DND-41 (cell line): ENCODE measurements around the gene OMA1.

Experiments
- ATAC-seq: fragments of 200-7000 bp; cut with Tn5 transposase; 3 replicates; pipeline ENCODE4 v1.9.1; 2021; ENCODE audit warnings: low read depth; ENCODE audit not compliant: insufficient read depth
- DNase-seq: peaks from one replicate; pipeline ENCODE4 v3.0.0-alpha.2; 2020
- H2AFZ ChIP-seq: 2 replicates; pipeline ENCODE4 v1.6.0; 2012; ENCODE audit warnings: low read depth, low read length
- H3K27ac ChIP-seq: 2 replicates; pipeline ENCODE4 v1.5.1; 2012; ENCODE audit warnings: low read length, inconsistent platforms
- H3K27me3 ChIP-seq: fragments of 200-600 bp; sonication (generic); 2 replicates; pipeline ENCODE4 v1.6.0; 2012; ENCODE audit warnings: low read length, mild to moderate bottlenecking, inconsistent platforms; ENCODE audit not compliant: insufficient read depth, poor library complexity
- H3K36me3 ChIP-seq: 2 replicates; pipeline ENCODE4 v1.5.1; 2012; ENCODE audit warnings: low read length, inconsistent platforms; ENCODE audit not compliant: insufficient read depth
- H3K4me1 ChIP-seq: 2 replicates; pipeline ENCODE4 v1.5.1; 2012; ENCODE audit warnings: mild to moderate bottlenecking, low read length; ENCODE audit not compliant: insufficient read depth
- H3K4me2 ChIP-seq: 2 replicates; pipeline ENCODE4 v1.6.0; 2012; ENCODE audit warnings: mild to moderate bottlenecking, moderate library complexity, low read length, inconsistent platforms; ENCODE audit not compliant: insufficient read depth
- H3K4me3 ChIP-seq, 2 experiments: fragments of 200-600 bp in 1 of 2; shearing (Covaris generic) in 1 of 2; 2 replicates each; pipeline ENCODE4 v1.5.1; 2012 to 2016; ENCODE audit warnings: inconsistent platforms in 2 of 2, low read length in 2 of 2, mild to moderate bottlenecking in 2 of 2, low read depth in 1 of 2, moderate library complexity in 1 of 2
- H3K79me2 ChIP-seq: 2 replicates; pipeline ENCODE4 v1.6.0; 2012; ENCODE audit warnings: low read length, inconsistent platforms; ENCODE audit not compliant: insufficient read depth
- H3K9ac ChIP-seq: 2 replicates; pipeline ENCODE4 v1.6.0; 2012; ENCODE audit warnings: low read depth, mild to moderate bottlenecking, inconsistent platforms, low read length, moderate library complexity
- H3K9me3 ChIP-seq: 2 replicates; pipeline ENCODE4 v1.5.1; 2012; ENCODE audit warnings: low read length, moderate library complexity, mild to moderate bottlenecking, inconsistent platforms; ENCODE audit not compliant: insufficient read depth, severe bottlenecking
- H4K20me1 ChIP-seq: 2 replicates; pipeline ENCODE4 v1.6.0; 2012; ENCODE audit warnings: low read length; ENCODE audit not compliant: insufficient read depth
- EZH2 ChIP-seq: IDR thresholded peaks from 3 replicates; pipeline ENCODE4 v1.6.1; 2012; ENCODE audit warnings: borderline replicate concordance, low read depth, mild to moderate bottlenecking, moderate library complexity, low read length, inconsistent platforms; ENCODE audit not compliant: severe bottlenecking
- TF ChIP-seq, protein P1 (sequence below): IDR thresholded peaks from 2 replicates; pipeline ENCODE4 v1.5.1; 2012; ENCODE audit warnings: borderline replicate concordance, low read length, moderate library complexity, mild to moderate bottlenecking; ENCODE audit not compliant: poor library complexity, severe bottlenecking; ENCODE audit errors: extremely low read depth

OMA1 gene

DNA sequence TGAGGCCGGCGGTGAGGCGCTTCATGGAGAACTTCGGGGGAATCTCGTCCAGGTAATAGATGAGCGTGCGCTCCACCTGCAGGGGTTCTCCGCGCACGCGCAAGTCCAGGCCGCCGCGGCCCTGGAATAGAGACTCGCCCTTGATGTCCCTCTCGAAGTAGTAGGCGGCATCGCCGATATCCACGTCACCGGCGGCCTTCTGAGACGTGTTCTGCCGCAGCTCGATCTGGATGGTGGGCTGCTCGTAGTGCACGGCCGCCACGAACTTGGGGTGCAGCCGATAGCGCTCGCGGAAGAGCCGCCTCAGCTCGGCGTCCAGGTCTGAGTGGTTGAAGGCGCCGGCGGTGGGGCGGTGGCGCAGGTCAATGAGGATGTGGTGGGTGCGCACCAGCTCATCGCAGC lies 29.8 kb upstream of the OMA1 start:
- Histone ChIP-seq H3K36me3 (no peaks in the 10 kb centered on the region), H3K79me2 (no peaks in the 10 kb centered on the region), H3K4me1 (no peaks in the 10 kb centered on the region), H4K20me1 (no peaks in the 10 kb centered on the region), H2AFZ (no peak overlapping the region), H3K4me3 (no peak overlapping the region), H3K4me2 (no peak overlapping the region), H3K27ac (no peak overlapping the region), H3K9me3 (no peaks in the 10 kb centered on the region), H3K9ac (no peak overlapping the region), H3K27me3 (peaks cover 14% of the 10 kb centered on the region)
- ATAC-seq (no peak), DNase-seq (no peak)
- TF ChIP-seq, protein P1, sequence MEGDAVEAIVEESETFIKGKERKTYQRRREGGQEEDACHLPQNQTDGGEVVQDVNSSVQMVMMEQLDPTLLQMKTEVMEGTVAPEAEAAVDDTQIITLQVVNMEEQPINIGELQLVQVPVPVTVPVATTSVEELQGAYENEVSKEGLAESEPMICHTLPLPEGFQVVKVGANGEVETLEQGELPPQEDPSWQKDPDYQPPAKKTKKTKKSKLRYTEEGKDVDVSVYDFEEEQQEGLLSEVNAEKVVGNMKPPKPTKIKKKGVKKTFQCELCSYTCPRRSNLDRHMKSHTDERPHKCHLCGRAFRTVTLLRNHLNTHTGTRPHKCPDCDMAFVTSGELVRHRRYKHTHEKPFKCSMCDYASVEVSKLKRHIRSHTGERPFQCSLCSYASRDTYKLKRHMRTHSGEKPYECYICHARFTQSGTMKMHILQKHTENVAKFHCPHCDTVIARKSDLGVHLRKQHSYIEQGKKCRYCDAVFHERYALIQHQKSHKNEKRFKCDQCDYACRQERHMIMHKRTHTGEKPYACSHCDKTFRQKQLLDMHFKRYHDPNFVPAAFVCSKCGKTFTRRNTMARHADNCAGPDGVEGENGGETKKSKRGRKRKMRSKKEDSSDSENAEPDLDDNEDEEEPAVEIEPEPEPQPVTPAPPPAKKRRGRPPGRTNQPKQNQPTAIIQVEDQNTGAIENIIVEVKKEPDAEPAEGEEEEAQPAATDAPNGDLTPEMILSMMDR, result no peak
- no peak for TF ChIP-seq EZH2

DNA sequence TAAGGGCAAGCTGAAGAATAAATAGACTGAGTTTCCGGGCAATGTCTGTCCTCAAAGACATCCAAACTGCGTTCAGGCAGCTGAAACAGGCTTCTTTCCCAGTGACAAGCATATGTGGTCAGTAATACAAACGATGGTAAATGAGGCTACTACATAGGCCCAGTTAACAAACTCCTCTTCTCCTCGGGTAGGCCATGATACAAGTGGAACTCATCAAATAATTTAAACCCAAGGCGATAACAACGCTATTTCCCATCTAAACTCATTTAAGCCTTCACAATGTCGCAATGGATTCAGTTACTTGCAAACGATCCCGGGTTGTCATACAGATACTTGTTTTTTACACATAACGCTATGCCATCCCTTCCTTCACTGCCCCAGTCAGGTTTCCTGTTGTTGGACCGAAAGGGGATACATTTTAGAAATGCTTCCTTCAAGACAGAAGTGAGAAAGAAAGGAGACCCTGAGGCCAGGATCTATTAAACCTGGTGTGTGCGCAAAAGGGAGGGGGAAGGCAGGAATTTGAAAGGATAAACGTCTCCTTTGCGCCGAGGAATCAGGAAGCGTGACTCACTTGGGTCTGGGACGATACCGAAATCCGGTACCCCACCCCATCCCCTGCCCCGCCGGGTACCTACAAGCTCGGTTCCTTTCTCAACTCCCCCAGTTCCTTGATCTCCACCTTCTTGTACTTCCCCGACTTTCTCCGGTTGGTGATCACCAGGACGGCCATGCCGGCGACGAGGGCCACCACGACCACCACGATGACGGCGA lies 29.2 kb upstream of the OMA1 start:
- no peak overlapping the region for H2AFZ ChIP-seq

DNA sequence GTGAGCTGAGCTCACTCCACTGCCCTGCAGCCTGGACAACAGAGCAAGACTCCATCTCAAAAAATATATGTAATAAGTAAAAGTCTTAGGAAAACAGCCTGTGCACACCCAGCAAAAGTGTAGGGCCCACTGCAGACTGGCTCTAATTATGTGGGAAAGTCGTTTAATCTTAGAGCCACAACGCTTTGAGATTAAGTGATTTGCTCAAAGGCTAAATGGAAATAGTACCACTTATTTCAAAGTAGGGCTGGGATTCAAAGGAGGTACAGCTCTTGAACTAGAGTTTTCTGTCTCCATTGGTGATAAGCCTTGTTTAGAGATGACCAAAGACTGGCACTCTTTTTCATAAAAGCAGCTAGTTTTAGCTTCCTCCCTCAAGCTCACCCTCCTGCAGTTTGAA lies 28.3 kb upstream of the OMA1 start:
- Histone ChIP-seq H3K4me1 (no peaks in the 10 kb centered on the region), H3K27me3 (peaks cover 14% of the 10 kb centered on the region), H3K36me3 (no peaks in the 10 kb centered on the region), H4K20me1 (no peaks in the 10 kb centered on the region), H2AFZ (no peak overlapping the region), H3K27ac (no peak overlapping the region), H3K9me3 (no peaks in the 10 kb centered on the region), H3K79me2 (no peaks in the 10 kb centered on the region), H3K4me3 (no peak overlapping the region), H3K9ac (no peak overlapping the region), H3K4me2 (no peak overlapping the region)
- DNase-seq, result no peak
- no peak for TF ChIP-seq EZH2
- TF ChIP-seq, protein P1, result no peak
- ATAC-seq, result no peak

More for the DNA sequence above, 29.2 kb upstream of the OMA1 start:
- DNase-seq (no peak), ATAC-seq (no peak)
- Histone ChIP-seq H3K79me2 (no peaks in the 10 kb centered on the region), H3K4me3 (no peak overlapping the region), H3K4me1 (no peaks in the 10 kb centered on the region), H3K27me3 (peaks cover 14% of the 10 kb centered on the region), H3K4me2 (no peak overlapping the region), H3K36me3 (no peaks in the 10 kb centered on the region), H4K20me1 (no peaks in the 10 kb centered on the region), H3K9me3 (no peaks in the 10 kb centered on the region), H3K9ac (no peak overlapping the region), H3K27ac (no peak overlapping the region)
- no peak for TF ChIP-seq EZH2
- TF ChIP-seq, protein P1, result no peak
